GM12872 (cell line): ENCODE data around the gene SEMA4B.

Experiments used
- CTCF ChIP-seq: IDR thresholded peaks from 3 replicates; pipeline ENCODE4 v1.5.1; 2011; ENCODE audit warnings: low read depth, mild to moderate bottlenecking, low read length, moderate library complexity; ENCODE audit not compliant: insufficient read depth

SEMA4B gene

GRCh38 chr15:90184786-90185704 is 16.1 kb upstream of the SEMA4B start:
- no peak for TF ChIP-seq CTCF

DNA sequence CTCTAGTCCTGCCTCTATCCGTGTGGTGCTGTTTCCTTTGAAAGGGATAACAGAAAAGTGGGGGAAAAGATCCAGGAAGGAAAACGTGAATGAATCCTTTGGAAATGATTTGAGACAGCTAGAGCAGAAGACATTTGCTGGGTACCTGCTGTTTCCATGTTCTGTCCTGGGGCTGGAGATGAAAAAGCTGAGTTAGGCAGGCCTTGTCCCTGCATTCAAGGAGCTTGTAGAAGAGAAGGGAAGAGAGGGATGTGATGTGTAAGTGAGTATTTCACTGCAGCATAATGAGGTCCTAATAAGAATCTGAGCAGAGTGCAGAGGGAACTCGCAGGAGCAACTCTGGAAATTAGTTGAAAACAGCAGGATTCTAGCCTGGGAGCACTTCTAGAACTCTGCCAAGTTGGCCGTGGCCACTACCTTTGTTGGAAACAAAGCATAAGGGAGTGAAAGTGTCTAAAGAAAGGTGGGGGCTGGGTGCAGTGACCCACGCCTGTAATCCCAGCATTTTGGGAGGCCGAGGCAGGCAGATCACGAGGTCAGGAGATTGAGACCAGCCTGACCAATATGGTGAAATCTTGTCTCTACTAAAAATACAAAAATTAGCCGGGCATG is 13.8 kb upstream of the SEMA4B start:
- TF ChIP-seq CTCF, result no peak

GRCh38 chr15:90188914-90189748 is 12.0 kb upstream of the SEMA4B start:
- TF ChIP-seq CTCF, result no peak

DNA sequence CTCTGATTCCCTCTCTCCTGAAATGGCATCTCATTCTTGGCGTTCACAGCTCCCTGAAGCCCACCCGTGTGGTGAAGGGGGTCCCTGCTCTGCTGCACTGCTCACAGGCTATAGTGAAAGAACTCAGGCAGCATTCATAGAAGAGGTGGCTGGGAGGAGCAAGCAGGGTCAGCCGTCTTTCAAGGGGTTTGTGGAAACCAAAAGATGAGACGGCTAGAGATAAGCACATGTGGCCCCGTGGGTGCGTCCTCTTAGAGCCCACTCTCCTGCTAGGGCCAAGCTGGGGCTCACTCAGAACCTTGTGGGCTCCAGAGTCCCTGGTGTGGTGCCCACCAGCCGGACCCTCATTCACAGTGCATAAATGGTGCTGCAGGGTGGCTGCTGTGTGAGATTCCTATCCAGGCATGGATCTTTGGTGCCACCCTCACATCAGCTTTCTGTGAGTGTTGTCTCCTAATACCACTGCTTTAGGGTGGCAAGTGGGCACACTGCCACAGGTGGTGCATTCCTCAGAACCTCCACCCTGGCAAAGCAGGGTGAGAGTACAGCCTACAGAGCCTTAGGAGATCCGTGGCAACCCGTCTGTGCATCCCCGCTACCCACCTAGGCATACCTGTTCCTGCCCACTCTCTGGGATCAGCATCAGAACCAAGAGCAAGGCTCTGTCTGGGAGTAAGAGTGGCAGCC is 11.2 kb upstream of the SEMA4B start:
- no peak for TF ChIP-seq CTCF

DNA sequence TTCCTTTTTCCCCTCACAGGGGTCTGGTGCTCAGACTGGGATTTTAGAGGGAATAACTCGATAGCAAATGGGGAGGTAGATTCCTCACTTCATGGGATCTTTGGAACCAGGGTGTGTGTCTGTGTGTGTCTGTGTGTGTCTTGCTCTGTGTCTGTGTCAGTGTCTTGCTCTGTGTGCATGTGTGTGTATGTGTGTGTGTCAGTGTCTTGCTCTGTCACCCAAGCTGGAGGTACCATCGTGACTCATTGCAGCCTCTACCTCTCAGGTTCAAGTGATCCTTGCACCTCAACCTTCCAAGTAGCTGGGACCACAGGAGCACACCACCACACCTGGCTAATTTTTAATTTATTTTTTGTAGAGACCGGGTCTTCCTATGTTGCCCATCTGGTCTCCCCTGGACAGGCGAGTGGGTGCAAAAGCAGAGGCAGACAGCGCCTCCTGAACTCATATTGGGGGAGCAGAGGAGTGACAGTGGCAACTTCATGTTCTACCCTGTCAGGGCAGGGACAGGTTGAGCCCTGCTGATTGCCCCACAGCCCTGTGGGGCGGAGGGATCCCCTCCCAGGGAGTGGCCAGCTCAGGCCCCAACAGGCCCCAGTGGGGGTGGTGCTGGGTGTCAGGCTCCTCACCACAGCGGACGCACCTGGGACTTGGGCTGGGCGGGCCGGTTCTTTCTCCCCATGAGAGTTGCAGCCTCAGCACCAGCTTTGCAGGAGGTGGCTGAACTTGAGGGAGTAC is 10.4 kb upstream of the SEMA4B start:
- TF ChIP-seq CTCF, result no peak

DNA sequence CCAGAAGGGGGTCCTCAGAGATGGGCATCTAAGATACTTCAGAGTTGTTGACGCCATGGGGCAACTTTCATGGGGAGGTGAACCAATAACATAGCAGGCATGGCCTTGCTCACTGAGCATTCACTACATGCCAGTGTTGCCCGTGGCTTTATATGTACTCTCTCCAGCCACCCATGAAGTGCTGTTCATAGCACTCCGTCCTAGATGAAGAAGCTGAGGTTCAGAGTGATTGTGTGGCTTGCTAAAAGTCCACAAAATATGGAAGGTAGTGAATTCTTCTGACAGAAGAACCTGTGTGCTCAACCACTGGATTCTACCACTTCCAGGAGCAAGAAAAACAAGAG is 9.8 kb upstream of the SEMA4B start:
- no peak for TF ChIP-seq CTCF
